Measurements from ENCODE around the gene GPR132. TPM values are rescaled to one million over a fixed set of nuclear protein-coding genes. Genes with fewer than 3 reads are reported as not detected.

GPR132 gene
- polyA plus RNA-seq, 1 donor (not counting 4 experiments of a cell fraction or from before 2014, with no cell fraction given): not detected

DNA sequence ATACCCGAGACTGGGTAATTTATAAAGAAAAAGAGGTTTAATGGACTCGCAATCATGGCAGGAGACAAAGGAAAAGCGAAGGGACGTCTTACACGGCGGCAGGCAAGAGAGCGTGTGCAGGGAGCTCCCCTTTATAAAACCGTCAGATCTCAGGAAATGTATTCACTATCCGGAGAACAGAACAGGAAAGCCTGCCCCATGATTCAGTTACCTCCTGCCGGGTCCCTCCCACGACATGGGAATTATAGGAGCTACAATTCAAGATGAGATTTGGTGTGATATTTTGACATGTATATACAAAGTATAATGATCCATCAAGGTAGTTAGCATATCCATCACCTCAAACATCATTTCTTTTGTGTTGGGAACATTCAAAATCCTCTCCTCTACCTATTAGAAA lies 42.1 kb downstream of the GPR132 start:
- peaks cover 72% of the 10 kb centered on the region for H3K4me1 ChIP-seq (ENCODE audit: control insufficient read depth, extremely low read depth, insufficient read depth, low read length)
- no peak for FAIRE-seq

DNA sequence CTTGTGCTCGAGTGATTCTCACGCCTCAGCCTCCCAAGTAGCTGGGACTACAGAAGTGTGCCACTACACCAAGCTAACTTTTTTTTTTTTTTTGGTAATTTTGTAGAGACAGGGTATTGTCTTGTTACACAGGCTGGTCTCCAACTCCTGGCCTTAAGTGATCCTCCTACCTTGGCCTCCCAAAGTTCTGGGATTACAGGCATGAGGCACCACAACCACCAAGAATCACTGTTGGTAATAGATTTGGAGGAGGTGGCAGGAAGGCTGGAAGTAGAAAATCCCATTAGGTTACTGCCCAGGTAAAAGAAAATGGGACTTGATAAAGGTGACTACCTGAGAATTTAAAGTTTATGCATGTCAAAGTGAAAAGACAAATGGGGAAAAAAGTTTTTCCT lies 43.0 kb downstream of the GPR132 start:
- Histone ChIP-seq H3K79me2 (ENCODE audit: control insufficient read depth, insufficient read depth, low read length) (peaks cover 44% of the 10 kb centered on the region), H3K27me3 (ENCODE audit: control insufficient read depth, extremely low read depth, insufficient read depth, low read length) (no peaks in the 10 kb centered on the region), H3K9me1 (ENCODE audit: control insufficient read depth, extremely low read depth, insufficient read depth, low read length) (no peaks in the 10 kb centered on the region), H3K36me3 (ENCODE audit: control insufficient read depth in 2 of 2, extremely low read depth in 1 of 2, insufficient read depth in 2 of 2, low read length in 2 of 2) (peaks cover 0 to 13% of the 10 kb centered on the region in 2 experiments), H3K4me2 (ENCODE audit: control insufficient read depth, extremely low read depth, insufficient read depth, low read depth, low read length) (peak overlapping the region; percentile 93), H3K9ac (ENCODE audit: control insufficient read depth, extremely low read depth, insufficient read depth, low read length) (peak overlapping the region; percentile 91), H3K4me1 (ENCODE audit: control insufficient read depth, extremely low read depth, insufficient read depth, low read length) (peaks cover 71% of the 10 kb centered on the region), H3K27ac (ENCODE audit: control insufficient read depth, insufficient read depth, low read length) (peak overlapping the region; percentile 93), H4K20me1 (ENCODE audit: control insufficient read depth, extremely low read depth, insufficient read depth, low read length) (peaks cover 8% of the 10 kb centered on the region), H3K9me3 (ENCODE audit: control insufficient read depth, low read depth, low read length) (no peaks in the 10 kb centered on the region), H2AFZ (ENCODE audit: control insufficient read depth, low read length) (no peak overlapping the region), H3K4me3 (ENCODE audit: control insufficient read depth in 2 of 3, extremely low read depth in 1 of 3, insufficient read depth in 2 of 3, low read depth in 1 of 3, low read length in 3 of 3) (peak overlapping the region; percentile 47 to 87 (median 81))
- TF ChIP-seq EZH2 (IDR thresholded peaks at IDR 0.05; ENCODE audit: low read length): no peak
- TF ChIP-seq, protein P1, sequence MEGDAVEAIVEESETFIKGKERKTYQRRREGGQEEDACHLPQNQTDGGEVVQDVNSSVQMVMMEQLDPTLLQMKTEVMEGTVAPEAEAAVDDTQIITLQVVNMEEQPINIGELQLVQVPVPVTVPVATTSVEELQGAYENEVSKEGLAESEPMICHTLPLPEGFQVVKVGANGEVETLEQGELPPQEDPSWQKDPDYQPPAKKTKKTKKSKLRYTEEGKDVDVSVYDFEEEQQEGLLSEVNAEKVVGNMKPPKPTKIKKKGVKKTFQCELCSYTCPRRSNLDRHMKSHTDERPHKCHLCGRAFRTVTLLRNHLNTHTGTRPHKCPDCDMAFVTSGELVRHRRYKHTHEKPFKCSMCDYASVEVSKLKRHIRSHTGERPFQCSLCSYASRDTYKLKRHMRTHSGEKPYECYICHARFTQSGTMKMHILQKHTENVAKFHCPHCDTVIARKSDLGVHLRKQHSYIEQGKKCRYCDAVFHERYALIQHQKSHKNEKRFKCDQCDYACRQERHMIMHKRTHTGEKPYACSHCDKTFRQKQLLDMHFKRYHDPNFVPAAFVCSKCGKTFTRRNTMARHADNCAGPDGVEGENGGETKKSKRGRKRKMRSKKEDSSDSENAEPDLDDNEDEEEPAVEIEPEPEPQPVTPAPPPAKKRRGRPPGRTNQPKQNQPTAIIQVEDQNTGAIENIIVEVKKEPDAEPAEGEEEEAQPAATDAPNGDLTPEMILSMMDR (optimal IDR thresholded peaks at IDR 0.05 in 1 of 3, IDR thresholded peaks at IDR 0.05 in 1 of 3, conservative IDR thresholded peaks at IDR 0.05 in 1 of 3; ENCODE audit: extremely low read depth in 1 of 3, insufficient read depth in 2 of 3, low read length in 3 of 3): no peak
- dilution Hi-C loops (cut with MboI; ENCODE audit: extremely low pct_ligation_motif_present, low sequenced_read_pairs): no loop called here
- DNase-seq (ENCODE audit: low read depth, low spot score) (no peak), FAIRE-seq (no peak)

More for the DNA sequence above, 42.1 kb downstream of the GPR132 start:
- Histone ChIP-seq H3K27ac (ENCODE audit: control insufficient read depth, insufficient read depth, low read length) (peak overlapping the region; percentile 89), H3K9ac (ENCODE audit: control insufficient read depth, extremely low read depth, insufficient read depth, low read length) (no peak overlapping the region), H3K9me1 (ENCODE audit: control insufficient read depth, extremely low read depth, insufficient read depth, low read length) (no peaks in the 10 kb centered on the region), H3K4me2 (ENCODE audit: control insufficient read depth, extremely low read depth, insufficient read depth, low read depth, low read length) (peak overlapping the region; percentile 58), H3K79me2 (ENCODE audit: control insufficient read depth, insufficient read depth, low read length) (peaks cover 35% of the 10 kb centered on the region), H3K9me3 (ENCODE audit: control insufficient read depth, low read depth, low read length) (no peaks in the 10 kb centered on the region), H3K27me3 (ENCODE audit: control insufficient read depth, extremely low read depth, insufficient read depth, low read length) (no peaks in the 10 kb centered on the region), H3K36me3 (ENCODE audit: control insufficient read depth in 2 of 2, extremely low read depth in 1 of 2, insufficient read depth in 2 of 2, low read length in 2 of 2) (peaks cover 0 to 7% of the 10 kb centered on the region in 2 experiments), H4K20me1 (ENCODE audit: control insufficient read depth, extremely low read depth, insufficient read depth, low read length) (peaks cover 5% of the 10 kb centered on the region), H3K4me3 (ENCODE audit: control insufficient read depth in 2 of 3, extremely low read depth in 1 of 3, insufficient read depth in 2 of 3, low read depth in 1 of 3, low read length in 3 of 3) (no peak overlapping the region), H2AFZ (ENCODE audit: control insufficient read depth, low read length) (no peak overlapping the region)
- DNase-seq (ENCODE audit: low read depth, low spot score): no peak
- dilution Hi-C loops (cut with MboI; ENCODE audit: extremely low pct_ligation_motif_present, low sequenced_read_pairs): no loop called here
- no peak for TF ChIP-seq EZH2 (IDR thresholded peaks at IDR 0.05; ENCODE audit: low read length)
- TF ChIP-seq, protein P1 (optimal IDR thresholded peaks at IDR 0.05 in 1 of 3, IDR thresholded peaks at IDR 0.05 in 1 of 3, conservative IDR thresholded peaks at IDR 0.05 in 1 of 3; ENCODE audit: extremely low read depth in 1 of 3, insufficient read depth in 2 of 3, low read length in 3 of 3): no peak
